ENCODE measurements around the gene CLIC6.

CLIC6 gene

GRCh38 chr21:34730756-34731445 is 62.1 kb downstream of the CLIC6 start:
- H3K4me3 ChIP-seq (replicated peaks; ENCODE audit: low read depth, low read length) = no peak overlapping the region
- H3K27me3 ChIP-seq (replicated peaks; ENCODE audit: control insufficient read depth, insufficient read depth, low read length) = no peaks in the 10 kb centered on the region; the same call in 1 of the 2 replicates
- TF ChIP-seq CTCF (IDR thresholded peaks at IDR 0.05; ENCODE audit: insufficient read depth, low read length, poor library complexity, severe bottlenecking) = no peak
- no peak for DNase-seq (ENCODE audit: extremely low read depth, insufficient read length)
- H3K36me3 ChIP-seq (ENCODE audit: control insufficient read depth, insufficient read depth, low read length) = no peaks in the 10 kb centered on the region

DNA sequence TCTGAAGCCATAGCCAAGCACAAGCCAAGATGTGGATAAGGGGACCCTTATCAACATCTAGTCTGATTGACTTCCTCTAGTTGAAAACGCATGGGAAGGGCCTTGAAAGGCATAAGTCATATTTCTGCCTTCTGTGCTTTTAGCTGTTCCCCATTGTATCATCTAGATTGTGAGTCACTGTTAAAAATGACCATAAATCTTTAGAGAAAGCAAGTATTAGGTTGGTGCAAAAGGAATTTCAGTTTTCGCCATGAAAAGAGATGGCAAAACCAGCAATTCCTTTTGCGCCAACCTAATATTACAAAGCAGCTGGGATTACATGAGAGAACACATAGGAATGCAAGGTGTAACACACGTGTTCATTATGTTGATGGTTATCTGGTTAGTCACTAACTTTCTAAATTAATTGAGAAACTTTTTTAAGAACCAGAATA is 63.6 kb downstream of the CLIC6 start:
- no peaks in the 10 kb centered on the region; the same call in 1 of the 2 replicates for H3K27me3 ChIP-seq (replicated peaks; ENCODE audit: control insufficient read depth, insufficient read depth, low read length)
- H3K36me3 ChIP-seq (ENCODE audit: control insufficient read depth, insufficient read depth, low read length) = no peaks in the 10 kb centered on the region
- no peak for DNase-seq (ENCODE audit: extremely low read depth, insufficient read length)
- TF ChIP-seq CTCF (IDR thresholded peaks at IDR 0.05; ENCODE audit: insufficient read depth, low read length, poor library complexity, severe bottlenecking) = no peak
- no peak overlapping the region for H3K4me3 ChIP-seq (replicated peaks; ENCODE audit: low read depth, low read length)

DNA sequence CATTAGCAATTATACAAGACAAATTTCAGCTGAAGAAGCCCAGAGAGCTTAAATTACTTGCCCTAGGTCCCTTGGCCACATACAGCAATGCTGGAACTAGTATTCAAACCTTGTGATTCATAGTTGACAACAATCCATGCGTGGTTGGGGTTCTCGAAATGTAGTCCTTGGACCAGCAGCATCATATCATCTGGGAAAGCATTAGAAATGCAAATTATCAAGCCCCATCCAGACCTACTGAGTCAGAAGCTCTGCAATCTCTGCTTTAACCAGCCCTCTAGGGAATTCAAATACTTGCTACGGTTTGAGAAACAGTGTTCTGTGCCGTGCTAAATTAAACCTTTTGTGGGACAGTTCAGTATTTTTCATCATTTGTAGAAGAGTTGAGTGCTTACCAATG is 65.1 kb downstream of the CLIC6 start:
- H3K4me3 ChIP-seq (replicated peaks; ENCODE audit: low read depth, low read length) = no peak overlapping the region
- H3K27me3 ChIP-seq (replicated peaks; ENCODE audit: control insufficient read depth, insufficient read depth, low read length) = no peaks in the 10 kb centered on the region; the same call in 1 of the 2 replicates
- no peaks in the 10 kb centered on the region for H3K36me3 ChIP-seq (ENCODE audit: control insufficient read depth, insufficient read depth, low read length)
- TF ChIP-seq CTCF (IDR thresholded peaks at IDR 0.05; ENCODE audit: insufficient read depth, low read length, poor library complexity, severe bottlenecking) = no peak
- no peak for DNase-seq (ENCODE audit: extremely low read depth, insufficient read length)

GRCh38 chr21:34734696-34735095 is 65.9 kb downstream of the CLIC6 start:
- H3K36me3 ChIP-seq (ENCODE audit: control insufficient read depth, insufficient read depth, low read length) = no peaks in the 10 kb centered on the region
- no peaks in the 10 kb centered on the region; the same call in 1 of the 2 replicates for H3K27me3 ChIP-seq (replicated peaks; ENCODE audit: control insufficient read depth, insufficient read depth, low read length)
- no peak for DNase-seq (ENCODE audit: extremely low read depth, insufficient read length)
- H3K4me3 ChIP-seq (replicated peaks; ENCODE audit: low read depth, low read length) = no peak overlapping the region
- no peak for TF ChIP-seq CTCF (IDR thresholded peaks at IDR 0.05; ENCODE audit: insufficient read depth, low read length, poor library complexity, severe bottlenecking)

DNA sequence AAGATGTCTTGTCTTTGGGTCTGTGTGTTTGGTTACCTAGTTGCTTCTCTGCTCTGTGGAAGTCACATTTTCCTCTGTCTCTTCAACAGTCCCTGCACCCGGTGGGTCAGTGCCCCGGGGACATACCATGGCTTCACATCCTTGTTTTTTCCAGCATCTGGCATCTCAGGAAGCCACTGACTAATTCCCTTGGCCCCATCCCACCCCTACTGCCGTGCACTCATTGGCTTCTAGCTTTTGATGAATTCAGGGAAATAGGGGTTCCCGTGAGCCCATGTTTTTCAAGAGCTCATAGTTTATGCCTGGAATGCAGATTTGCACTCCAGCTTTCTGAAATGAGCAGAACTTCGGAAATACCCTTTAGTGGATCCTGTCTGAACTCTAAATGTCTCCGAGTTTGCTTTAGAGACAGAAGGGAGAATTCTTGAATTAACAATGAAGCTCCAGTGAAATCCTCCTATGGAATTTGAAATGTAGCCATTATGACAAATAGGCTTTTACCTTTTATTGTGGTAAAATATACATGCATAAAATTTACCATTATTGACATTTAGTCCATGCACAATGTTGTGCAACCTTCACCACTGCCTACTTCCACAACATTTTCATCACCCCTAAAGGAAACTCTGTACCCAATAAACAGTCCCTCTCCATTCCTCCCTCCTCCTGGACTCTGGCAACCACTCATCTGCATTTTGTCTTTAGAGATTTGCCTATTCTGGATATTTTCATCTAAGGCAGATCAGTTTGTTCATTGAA is 67.5 kb downstream of the CLIC6 start:
- Histone ChIP-seq H3K4me3 (replicated peaks; ENCODE audit: low read depth, low read length) (no peak overlapping the region), H3K36me3 (ENCODE audit: control insufficient read depth, insufficient read depth, low read length) (no peaks in the 10 kb centered on the region), H3K27me3 (replicated peaks; ENCODE audit: control insufficient read depth, insufficient read depth, low read length) (no peaks in the 10 kb centered on the region; the same call in 1 of the 2 replicates)
- DNase-seq (ENCODE audit: extremely low read depth, insufficient read length) = no peak
- TF ChIP-seq CTCF (IDR thresholded peaks at IDR 0.05; ENCODE audit: insufficient read depth, low read length, poor library complexity, severe bottlenecking) = no peak
